Measurements from ENCODE around the gene BTBD2. TPM values are rescaled to one million over a fixed set of nuclear protein-coding genes. Genes with fewer than 3 reads are reported as not detected.

BTBD2 gene
- total and polyA plus RNA-seq, 2 of the 8 experiments (the other 6 are each of a cell fraction or from before 2014, with no cell fraction given), result 91.7 to 92.3 TPM

DNA sequence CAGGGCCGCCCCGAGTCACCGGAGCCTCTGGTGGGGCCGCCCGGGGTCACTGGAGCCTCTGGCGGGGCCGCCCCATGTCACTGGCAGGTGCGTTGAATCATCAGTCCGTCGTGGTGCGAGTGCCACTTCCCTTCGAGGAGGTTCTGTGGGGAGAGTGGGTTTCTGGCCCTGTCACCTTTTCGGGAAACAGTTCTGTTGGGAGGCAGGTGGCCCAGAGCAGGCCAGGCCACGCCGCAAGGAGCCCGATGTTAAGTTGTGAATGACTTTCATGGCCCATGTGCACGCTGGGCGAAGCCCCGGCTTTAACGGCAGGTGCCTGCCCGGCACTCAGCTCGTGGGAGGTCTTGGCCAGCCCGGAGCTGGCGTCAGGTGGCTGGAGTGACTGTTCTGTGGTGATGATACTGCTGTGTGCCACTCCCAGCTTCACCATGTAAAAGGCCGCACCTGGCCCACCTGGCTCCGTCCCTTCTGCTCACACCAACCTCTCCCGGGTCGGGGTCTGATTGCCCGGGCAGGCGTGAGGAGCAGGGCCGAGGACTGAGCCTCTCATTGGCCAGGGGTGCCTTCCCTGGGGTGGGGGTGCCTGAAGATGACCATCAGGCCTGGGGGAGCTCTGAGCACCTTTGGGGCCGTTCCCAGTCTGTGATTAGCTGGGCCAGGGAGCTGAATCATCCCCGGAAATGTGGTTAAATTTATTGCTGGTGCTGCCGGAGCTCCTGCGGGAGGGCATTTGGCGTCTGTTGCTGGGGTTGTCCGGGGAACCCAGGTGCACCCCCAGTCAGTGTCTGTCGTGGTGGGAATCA is 45.3 kb downstream of the BTBD2 start:
- H4K5ac ChIP-seq (ENCODE audit: insufficient read length, low read depth, low read length), result no peak overlapping the region
- no peaks in the 10 kb centered on the region for H3K9me3 ChIP-seq (ENCODE audit: insufficient read depth in 2 of 2, low read depth in 1 of 2, low read length in 1 of 2)
- H2BK20ac ChIP-seq (ENCODE audit: low read length), result no peak overlapping the region
- H2AFZ ChIP-seq (ENCODE audit: low read length), result no peak overlapping the region
- peaks cover 16 to 47% of the 10 kb centered on the region in 2 experiments for H4K20me1 ChIP-seq (replicated peaks in 1 of 2; ENCODE audit: control insufficient read depth in 1 of 2, insufficient read depth in 2 of 2, low read length in 2 of 2)
- H3K36me3 ChIP-seq (ENCODE audit: control insufficient read depth in 2 of 4, insufficient read depth in 4 of 4, low read length in 3 of 4), result peaks cover 2 to 17% (median 8%) of the 10 kb centered on the region in 4 experiments; a peak in 5 of 8 replicates
- H3K4me1 ChIP-seq (replicated peaks in 1 of 4; ENCODE audit: control insufficient read depth in 3 of 4, insufficient read depth in 4 of 4, low read length in 3 of 4), result no peaks in the 10 kb centered on the region
- H3K14ac ChIP-seq (ENCODE audit: insufficient read length), result no peak overlapping the region
- H2BK15ac ChIP-seq (ENCODE audit: low read length), result no peak overlapping the region
- CTCF ChIA-PET (ENCODE audit: partially characterized antibody), result interaction anchor here (0.7 to 4.2 kb wide), 2 partner anchors 24 to 69 kb away, joined by 3 to 13 read pairs; no protein-coding TSS in a partner anchor
- TF ChIP-seq EGR1 (IDR thresholded peaks at IDR 0.05; ENCODE audit: borderline replicate concordance, low read depth, low read length) (no peak), TBP (IDR thresholded peaks at IDR 0.05; ENCODE audit: low read depth, low read length) (no peak), JUN (IDR thresholded peaks at IDR 0.05; ENCODE audit: low read depth, low read length) (no peak), RAD21 (IDR thresholded peaks at IDR 0.05 in 1 of 2, conservative IDR thresholded peaks at IDR 0.05 in 1 of 2; ENCODE audit: low read depth in 2 of 2, low read length in 2 of 2) (no peak), YY1 (IDR thresholded peaks at IDR 0.05; ENCODE audit: low read depth, low read length) (no peak), GTF2F1 (IDR thresholded peaks at IDR 0.05; ENCODE audit: borderline replicate concordance, low read depth, low read length) (no peak), GABPA (IDR thresholded peaks at IDR 0.05; ENCODE audit: borderline replicate concordance, insufficient read depth, low read length) (no peak), CBX5 (IDR thresholded peaks at IDR 0.05; ENCODE audit: low read depth, low read length) (no peak)
- TF ChIP-seq, protein P1, sequence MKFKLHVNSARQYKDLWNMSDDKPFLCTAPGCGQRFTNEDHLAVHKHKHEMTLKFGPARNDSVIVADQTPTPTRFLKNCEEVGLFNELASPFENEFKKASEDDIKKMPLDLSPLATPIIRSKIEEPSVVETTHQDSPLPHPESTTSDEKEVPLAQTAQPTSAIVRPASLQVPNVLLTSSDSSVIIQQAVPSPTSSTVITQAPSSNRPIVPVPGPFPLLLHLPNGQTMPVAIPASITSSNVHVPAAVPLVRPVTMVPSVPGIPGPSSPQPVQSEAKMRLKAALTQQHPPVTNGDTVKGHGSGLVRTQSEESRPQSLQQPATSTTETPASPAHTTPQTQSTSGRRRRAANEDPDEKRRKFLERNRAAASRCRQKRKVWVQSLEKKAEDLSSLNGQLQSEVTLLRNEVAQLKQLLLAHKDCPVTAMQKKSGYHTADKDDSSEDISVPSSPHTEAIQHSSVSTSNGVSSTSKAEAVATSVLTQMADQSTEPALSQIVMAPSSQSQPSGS (IDR thresholded peaks at IDR 0.05; ENCODE audit: low read length), result no peak
- no peak overlapping the region for H2BK12ac ChIP-seq (ENCODE audit: low read depth, low read length)
- H2AK5ac ChIP-seq (ENCODE audit: low read depth, low read length), result no peak overlapping the region
- H3K4me3 ChIP-seq (ENCODE audit: extremely low read depth in 1 of 4, insufficient read depth in 2 of 4, low read depth in 3 of 4, low read length in 4 of 4), result no peak overlapping the region
- no peak overlapping the region for H4K91ac ChIP-seq (replicated peaks; ENCODE audit: insufficient read length, low read length)
- H2BK5ac ChIP-seq (ENCODE audit: low read depth, low read length), result no peak overlapping the region
- H2BK120ac ChIP-seq (replicated peaks; ENCODE audit: low read depth, low read length), result no peak overlapping the region
- H3K79me2 ChIP-seq (ENCODE audit: control insufficient read depth in 1 of 2, insufficient read depth in 2 of 2, low read length in 2 of 2), result peaks cover 5 to 52% of the 10 kb centered on the region in 2 experiments; a peak in 3 of 4 replicates
- no peak overlapping the region for H3K27ac ChIP-seq (ENCODE audit: low read depth, low read length)
- POLR2A ChIA-PET (ENCODE audit: partially characterized antibody), result interaction anchor here (0.8 kb wide), 1 partner anchor 37 kb away, joined by 3 read pairs; no protein-coding TSS in a partner anchor
- 93% methylated on average over 33 of the region's 38 CpGs; no CpG with 5 or more reads in 1 of the 2 experiments for WGBS, 2 experiments (ENCODE audit: extremely low coverage in 1 of 2, insufficient coverage in 1 of 2, insufficient read length in 1 of 2, insufficient replicate concordance in 2 of 2, low coverage in 1 of 2, low lambda C conversion rate in 2 of 2, missing lambda C conversion rate in 1 of 2)
- H3K27me3 ChIP-seq (replicated peaks in 1 of 4; ENCODE audit: control insufficient read depth in 3 of 4, extremely low read depth in 1 of 4, insufficient read depth in 3 of 4, low read length in 3 of 4), result no peaks in the 10 kb centered on the region
- peaks cover 20% of the 10 kb centered on the region for H3K79me1 ChIP-seq (ENCODE audit: low read depth, low read length)
- no peak for FAIRE-seq
- H3K56ac ChIP-seq (replicated peaks; ENCODE audit: insufficient read length, low read depth, low read length), result no peak overlapping the region
- H3K18ac ChIP-seq (ENCODE audit: extremely low read depth, low read length), result no peak overlapping the region
- no peak overlapping the region for H3K9ac ChIP-seq (replicated peaks in 1 of 4; ENCODE audit: extremely low read depth in 1 of 4, low read depth in 3 of 4, low read length in 3 of 4)
- no peak overlapping the region for H3K4ac ChIP-seq (replicated peaks; ENCODE audit: insufficient read length, low read depth, low read length)
- no peaks in the 10 kb centered on the region for H3K23me2 ChIP-seq (ENCODE audit: low read depth, low read length)
- H3K23ac ChIP-seq (ENCODE audit: insufficient read length), result no peak overlapping the region
- no peak overlapping the region; the same call in 1 of the 2 replicates for H4K8ac ChIP-seq (ENCODE audit: extremely low read depth, insufficient read depth, low read length)
- no peak for DNase-seq (ENCODE audit: low read depth in 1 of 2, low spot score in 2 of 2)
- no peak overlapping the region for H3K4me2 ChIP-seq (ENCODE audit: insufficient read depth in 1 of 2, low read depth in 2 of 2, low read length in 2 of 2)
